HEK293 (cell line): Measurements from ENCODE around the gene SRBD1.

Experiments used
- CTCF ChIP-seq: fragments of 450-650 bp; formaldehyde crosslinking; IDR thresholded peaks from 2 replicates; pipeline ENCODE4 v1.5.1; 2016; ENCODE audit warnings: missing biosample characterization, missing genetic modification characterization
- OVOL3 ChIP-seq: fragments of 450-650 bp; formaldehyde crosslinking; IDR thresholded peaks from 2 replicates; pipeline ENCODE4 v1.5.1; 2016; ENCODE audit warnings: missing biosample characterization, missing genetic modification characterization
- ZBTB11 ChIP-seq: fragments of 450-650 bp; formaldehyde crosslinking; conservative IDR thresholded peaks from 2 replicates; pipeline ENCODE4 v1.5.1; 2016; ENCODE audit warnings: low read depth, missing biosample characterization, missing genetic modification characterization
- ZNF513 ChIP-seq: fragments of 450-650 bp; IDR thresholded peaks from 2 replicates; pipeline ENCODE4 v1.5.1; 2018; ENCODE audit warnings: missing biosample characterization, missing genetic modification characterization

GRCh38 chr2:45477546-45477945 is 133.5 kb downstream of the SRBD1 start:
- TF ChIP-seq ZNF513 (tag by site-specific recombination) (no peak), CTCF (tag by site-specific recombination) (no peak), ZBTB11 (tag by site-specific recombination) (no peak), OVOL3 (no peak)
